ENCODE results near the gene ASAP3.

DNA sequence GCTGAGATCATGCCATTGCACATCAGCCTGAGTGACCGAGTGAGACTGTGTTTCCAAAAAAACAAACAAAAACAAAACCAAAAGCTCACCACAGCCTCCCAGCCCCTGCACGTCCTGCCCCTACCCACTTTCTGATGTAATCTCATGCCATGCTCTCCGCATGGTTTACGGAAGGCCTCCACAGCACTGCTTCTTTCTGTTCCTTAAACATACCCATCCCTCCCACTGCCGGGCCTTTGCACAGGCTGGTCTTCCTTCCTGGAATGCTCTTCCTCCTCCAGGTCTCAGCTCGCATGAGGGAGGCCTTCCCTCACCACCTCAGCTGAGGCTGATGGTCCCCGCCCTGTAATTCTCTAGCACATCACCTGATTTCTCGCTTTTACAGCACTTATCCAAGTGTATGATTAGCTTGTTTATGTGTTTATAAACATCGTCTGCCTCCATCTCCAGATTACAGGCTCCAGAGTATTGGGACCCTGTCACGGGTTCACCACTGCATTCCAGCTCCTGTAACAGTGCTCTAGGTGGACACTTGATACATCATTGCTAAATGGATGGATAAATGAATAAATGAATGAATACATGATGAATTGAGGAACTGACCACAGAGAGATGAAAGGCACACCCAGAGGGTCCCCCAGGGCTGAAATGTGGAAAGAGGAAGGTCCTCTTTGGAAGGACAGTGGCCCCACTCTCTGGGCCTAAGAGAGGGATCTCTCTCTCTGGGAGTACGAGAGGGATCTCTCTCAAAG lies 81.5 kb downstream of the ASAP3 start:
- TF ChIP-seq CTCF (conservative IDR thresholded peaks at IDR 0.05) (no peak), ZFX (IDR thresholded peaks at IDR 0.05) (no peak)
